SHP77 treated with DMSO at 0.1 percent for 48 hours (cell line): ENCODE results near the gene SMAD3.
"Not testable (repeated sequence)": the region's sequence is repeated elsewhere in the genome, so short reads cannot be mapped to it uniquely, and the experiment has no call there.

ENCODE experiments used
- DNase-seq: peaks from one replicate; lab custom pipeline; 2025; lab: John Stamatoyannopoulos, UW

The SMAD3 gene

GRCh38 chr15:67063689-67064606 lies 1.5 kb upstream of the SMAD3 start:
- DNase-seq, result peak; percentile 39

GRCh38 chr15:67064607-67065530 lies 533 bp upstream of the SMAD3 start:
- DNase-seq, result no peak

GRCh38 chr15:67066041-67066958 lies 898 bp downstream of the SMAD3 start:
- no peak for DNase-seq

- no peak for DNase-seq
Observed at GRCh38 chr15:67066959-67067853, 1.8 kb downstream of the SMAD3 start.

- DNase-seq, result no peak
Observed at GRCh38 chr15:67067930-67068551, 2.6 kb downstream of the SMAD3 start.

GRCh38 chr15:67068710-67069400 lies 3.5 kb downstream of the SMAD3 start:
- no peak for DNase-seq

- no peak for DNase-seq
Observed at GRCh38 chr15:67070150-67070549, 4.7 kb downstream of the SMAD3 start.

- no peak for DNase-seq
Observed at GRCh38 chr15:67070892-67071664, 5.7 kb downstream of the SMAD3 start.

- no peak for DNase-seq
Observed at GRCh38 chr15:67072442-67072841, 7.0 kb downstream of the SMAD3 start.

- no peak for DNase-seq
Observed at GRCh38 chr15:67072958-67073357, 7.6 kb downstream of the SMAD3 start.

- DNase-seq, result no peak
Observed at GRCh38 chr15:67074886-67075229, 9.5 kb downstream of the SMAD3 start.

GRCh38 chr15:67075555-67076135 lies 10.2 kb downstream of the SMAD3 start:
- not testable (repeated sequence) for DNase-seq

- no peak for DNase-seq
Observed at GRCh38 chr15:67076147-67076843, 10.9 kb downstream of the SMAD3 start.

GRCh38 chr15:67077641-67078215 lies 12.3 kb downstream of the SMAD3 start:
- DNase-seq, result no peak

- no peak for DNase-seq
Observed at GRCh38 chr15:67079361-67079760, 14.0 kb downstream of the SMAD3 start.

GRCh38 chr15:67080118-67080899 lies 14.9 kb downstream of the SMAD3 start:
- no peak for DNase-seq
